GM12872 (cell line): ENCODE results near the gene CAV2.

Experiments used
- CTCF ChIP-seq: IDR thresholded peaks from 3 replicates; pipeline ENCODE4 v1.5.1; 2011; ENCODE audit warnings: low read depth, mild to moderate bottlenecking, low read length, moderate library complexity; ENCODE audit not compliant: insufficient read depth

Gene CAV2

GRCh38 chr7:116525913-116526861, 26.6 kb downstream of the CAV2 start:
- peak; percentile 80 for TF ChIP-seq CTCF

- TF ChIP-seq CTCF: no peak
These were observed 27.4 kb downstream of the CAV2 start for GRCh38 chr7:116526897-116527296.

GRCh38 chr7:116527521-116527920, 28.0 kb downstream of the CAV2 start:
- no peak for TF ChIP-seq CTCF

- no peak for TF ChIP-seq CTCF
These were observed 28.7 kb downstream of the CAV2 start for GRCh38 chr7:116528008-116528789.

GRCh38 chr7:116529250-116529649, 29.7 kb downstream of the CAV2 start:
- TF ChIP-seq CTCF: no peak

- TF ChIP-seq CTCF: no peak
These were observed 30.7 kb downstream of the CAV2 start for GRCh38 chr7:116530107-116530820.
